Stimulated activated CD4-positive, alpha-beta T cell treated with anti-CD3 and anti-CD28 coated beads, TNF-alpha, amount 100 ng/mL, for 1 hour (primary cell): ENCODE results near the gene CADPS.

Experiments used
- DNase-seq, 3 donors: peaks; one replicate each; pipeline ENCODE4 v3.0.0-alpha.2; 2020; ENCODE audit warnings: low read depth in 3 of 3, low spot score in 1 of 3

Gene CADPS

DNA sequence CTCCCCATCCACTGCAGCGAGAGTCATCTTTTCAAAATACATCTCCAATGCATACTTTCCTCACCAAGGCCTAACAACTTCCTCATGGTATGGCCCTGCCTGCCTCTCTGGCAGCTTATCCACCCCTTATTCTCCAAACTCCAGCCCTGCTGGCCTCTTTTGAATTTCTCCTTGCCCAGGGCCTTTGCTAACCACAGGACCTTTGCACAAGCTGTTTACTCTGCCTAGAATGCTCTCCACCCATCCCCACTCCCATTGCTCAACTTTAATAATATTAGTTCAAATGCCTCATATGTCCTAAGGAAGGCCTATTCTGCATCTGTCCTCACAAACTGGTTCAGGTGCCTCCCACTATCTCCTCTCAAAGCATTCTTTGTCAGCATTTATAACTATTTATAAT lies 230.7 kb downstream of the CADPS start:
- no peak for DNase-seq

DNA sequence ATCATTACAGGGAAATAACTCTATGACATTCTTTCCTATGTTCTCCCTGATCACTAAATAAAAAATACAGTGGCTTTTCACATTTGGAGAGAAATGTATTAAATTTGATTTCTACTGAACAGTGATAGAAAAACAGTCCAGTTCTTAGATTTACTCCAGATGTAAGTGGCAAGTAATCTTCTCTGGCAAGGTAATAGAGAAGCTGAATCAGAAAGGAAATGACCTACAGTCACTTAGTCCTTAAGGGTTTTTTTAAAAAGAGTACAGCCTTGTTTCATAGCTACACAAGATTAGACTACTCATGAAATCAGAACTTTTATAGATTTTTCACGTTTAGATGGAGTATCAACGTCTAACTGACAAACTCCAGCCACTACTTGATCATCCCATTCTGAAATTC lies 236.9 kb downstream of the CADPS start:
- DNase-seq: no peak

GRCh38 chr3:62636235-62636826 lies 238.9 kb downstream of the CADPS start:
- DNase-seq: no peak

DNA sequence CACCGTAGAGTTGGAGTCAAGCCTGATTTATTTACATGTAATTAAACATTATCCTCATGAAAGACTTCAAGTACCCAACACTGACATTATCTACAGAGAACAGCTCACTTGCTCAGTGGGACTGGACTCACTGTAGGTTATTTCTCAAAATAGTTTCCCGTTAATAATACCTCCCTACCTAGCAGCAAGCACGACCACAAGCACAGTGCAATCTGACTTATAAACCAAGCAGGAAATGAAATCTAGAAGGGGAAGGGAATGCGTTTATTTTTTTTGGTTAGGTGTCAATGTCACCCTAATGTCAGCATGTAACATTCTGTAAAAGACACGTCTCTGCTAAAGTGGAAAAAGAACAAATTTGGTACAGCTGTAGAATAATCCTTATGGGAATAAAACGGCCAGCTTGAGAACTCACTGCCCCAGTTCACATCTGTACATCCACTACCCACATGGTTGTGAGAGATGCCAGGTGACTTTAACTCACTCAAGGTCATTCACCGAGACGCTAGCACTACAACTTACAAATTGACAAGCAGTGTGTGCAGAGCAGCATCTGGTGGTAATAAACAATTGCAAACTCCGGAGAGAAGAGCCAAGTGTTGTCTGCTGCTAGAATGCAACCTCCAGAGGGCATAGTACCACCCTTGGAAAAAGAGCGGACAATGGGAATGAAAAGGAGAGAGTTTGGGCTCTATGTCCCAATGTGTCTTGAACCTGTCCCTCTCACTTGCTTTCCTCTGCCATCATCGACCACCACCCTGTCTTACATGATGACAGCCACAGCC lies 242.5 kb downstream of the CADPS start:
- no peak for DNase-seq

DNA sequence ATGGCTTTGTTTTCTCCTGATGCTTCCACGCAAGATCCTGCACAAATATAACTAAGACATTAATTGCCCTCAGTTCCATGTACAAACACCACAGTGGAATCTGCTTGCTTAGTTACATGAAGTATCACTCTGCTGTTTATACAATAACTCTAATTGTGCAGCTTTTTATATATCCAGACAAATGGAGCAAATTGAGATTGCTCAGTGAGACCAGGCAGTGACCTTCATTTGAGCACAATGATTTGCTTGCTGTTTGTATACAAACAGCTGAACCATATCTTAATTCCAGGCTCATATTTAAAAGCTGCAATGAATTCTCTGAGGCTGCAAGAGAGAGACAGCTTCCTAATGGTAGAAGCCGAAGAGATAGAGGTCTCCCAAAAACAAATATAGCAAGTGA lies 243.7 kb downstream of the CADPS start:
- no peak for DNase-seq

GRCh38 chr3:62630664-62631063 lies 244.6 kb downstream of the CADPS start:
- no peak for DNase-seq

- DNase-seq: no peak
Observed at GRCh38 chr3:62625268-62625667, 249.9 kb downstream of the CADPS start.

DNA sequence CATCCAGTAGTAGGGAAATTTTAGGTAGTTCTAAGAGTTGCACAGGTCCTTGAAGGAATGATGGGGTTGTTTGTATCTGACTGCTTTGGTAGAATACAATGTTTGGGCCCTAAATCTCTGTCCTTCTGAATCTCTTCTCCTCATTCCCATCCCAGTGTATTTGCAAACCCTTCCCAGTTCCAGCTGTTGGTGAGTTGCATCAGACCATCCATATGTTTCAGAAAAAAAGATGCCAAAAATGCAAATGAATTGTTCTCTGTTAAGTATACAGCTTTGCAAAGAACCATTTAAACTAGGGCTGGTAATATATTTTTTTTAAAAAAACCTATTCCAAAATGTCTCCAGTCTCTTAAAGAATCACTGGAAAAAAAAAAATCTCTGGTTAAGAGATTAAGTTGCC lies 251.0 kb downstream of the CADPS start:
- no peak for DNase-seq

DNA sequence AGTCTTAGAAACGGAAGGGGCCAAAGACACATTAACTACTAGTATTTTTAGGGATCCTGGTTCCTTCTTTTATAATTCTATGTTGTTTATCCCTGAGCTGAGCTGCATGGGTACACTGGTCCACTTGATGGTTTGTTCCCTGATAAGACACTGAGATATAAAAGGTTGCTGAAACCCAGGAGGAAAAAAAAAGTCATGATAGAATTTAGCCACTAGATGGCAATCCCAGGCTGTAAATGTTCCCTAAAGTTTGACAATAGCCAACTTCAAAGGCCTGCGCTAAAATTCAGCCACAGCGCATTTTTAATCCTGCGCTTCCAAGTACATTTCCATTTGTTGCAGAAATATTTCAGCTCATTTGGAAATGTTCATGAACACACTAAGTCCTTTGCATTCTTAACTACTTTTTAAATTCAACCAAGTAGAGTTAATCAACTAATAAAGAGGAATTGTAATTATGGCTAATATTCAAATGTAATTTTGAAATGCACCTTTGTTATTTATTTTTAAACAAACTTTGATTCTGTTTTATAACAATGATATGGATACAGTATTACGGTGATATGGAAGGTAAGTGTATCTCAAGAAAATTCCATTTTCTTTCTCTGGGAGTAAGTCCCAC lies 252.6 kb downstream of the CADPS start:
- DNase-seq: no peak

DNA sequence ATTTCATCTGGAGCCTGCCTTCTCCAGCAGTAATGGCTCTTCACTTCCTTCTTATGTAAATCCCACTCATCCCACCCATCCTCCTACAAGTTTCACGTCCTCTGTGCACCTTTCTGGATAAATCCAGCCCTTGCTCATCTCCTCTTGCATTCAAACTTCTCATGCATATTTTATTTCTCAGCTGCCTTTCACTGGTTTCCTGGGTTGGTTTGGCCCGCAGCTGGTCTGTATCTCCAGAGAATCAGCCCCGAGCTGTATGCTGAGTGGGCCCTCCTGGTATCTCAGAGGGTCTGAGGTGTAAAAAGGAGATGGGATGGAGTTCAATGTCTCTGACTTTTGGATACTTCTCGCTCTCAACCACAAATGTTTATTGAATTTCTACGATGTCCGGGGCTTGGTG lies 253.3 kb downstream of the CADPS start:
- DNase-seq: no peak

GRCh38 chr3:62621176-62621575 lies 254.0 kb downstream of the CADPS start:
- no peak for DNase-seq

DNA sequence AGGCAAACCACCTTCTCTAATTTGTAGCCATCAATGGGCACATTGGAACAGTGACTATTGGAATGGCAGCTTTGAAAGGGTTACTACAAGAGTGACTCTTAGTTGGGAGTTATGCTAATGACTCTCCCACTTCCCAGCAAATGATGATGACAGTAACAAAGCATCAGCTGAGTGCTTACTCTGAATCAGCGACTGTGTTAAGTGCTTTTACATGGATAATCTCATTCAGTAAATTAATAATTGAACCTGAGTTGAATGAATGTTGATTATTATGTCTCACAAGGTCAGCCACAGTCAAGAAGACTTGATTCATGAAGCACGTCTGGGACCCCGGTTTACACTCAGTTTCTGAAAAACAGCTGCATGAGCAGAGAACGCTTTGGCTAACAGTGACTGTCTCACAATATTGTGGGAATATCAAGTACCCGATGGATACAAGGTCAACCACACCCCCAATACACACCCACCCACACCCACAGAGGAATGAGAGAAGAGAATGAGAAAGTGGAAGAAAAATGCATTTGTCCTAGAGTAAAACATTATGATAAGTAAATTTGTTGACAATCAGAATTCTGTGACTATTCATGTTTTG lies 259.9 kb downstream of the CADPS start:
- no peak for DNase-seq

GRCh38 chr3:62614527-62614926 lies 260.7 kb downstream of the CADPS start:
- no peak for DNase-seq

GRCh38 chr3:62611541-62612240 lies 263.5 kb downstream of the CADPS start:
- DNase-seq: no peak

DNA sequence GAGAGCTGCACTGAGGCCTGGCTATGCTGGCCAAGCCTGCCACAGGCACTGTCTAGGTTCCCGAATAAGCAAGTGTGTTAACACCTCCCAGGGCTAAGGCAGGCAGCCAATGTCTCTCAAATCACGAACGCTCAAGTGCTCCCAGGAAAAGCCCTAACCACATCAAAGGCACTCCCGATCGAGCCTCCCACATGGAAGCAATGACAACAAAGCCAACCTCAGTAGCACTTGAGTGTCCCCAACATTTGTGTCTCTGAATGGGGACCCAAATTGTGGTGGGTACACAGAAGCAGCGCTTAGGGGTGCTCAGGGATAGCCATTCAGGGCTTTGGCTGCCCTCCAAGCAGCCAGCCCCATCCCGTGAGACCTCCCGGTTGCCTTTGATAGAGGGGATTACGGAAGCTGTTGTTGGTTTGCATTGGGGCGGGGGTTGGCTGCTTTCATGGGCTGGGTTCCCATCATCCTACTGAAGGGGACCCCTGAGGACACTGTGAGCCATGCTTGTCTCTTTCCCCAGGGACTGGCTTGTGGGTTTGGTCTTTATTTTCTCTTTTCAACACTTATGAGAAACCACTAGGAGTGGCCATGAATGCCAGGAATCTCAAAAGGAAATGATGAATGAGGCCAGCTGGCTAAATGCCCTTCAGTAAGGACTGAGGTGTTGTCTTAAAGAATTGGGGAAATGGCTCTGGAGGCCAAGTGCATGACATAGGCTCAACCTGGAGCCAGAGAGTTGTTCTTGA lies 267.8 kb downstream of the CADPS start:
- no peak for DNase-seq

- no peak for DNase-seq
Observed at GRCh38 chr3:62605413-62606068, 269.7 kb downstream of the CADPS start.

DNA sequence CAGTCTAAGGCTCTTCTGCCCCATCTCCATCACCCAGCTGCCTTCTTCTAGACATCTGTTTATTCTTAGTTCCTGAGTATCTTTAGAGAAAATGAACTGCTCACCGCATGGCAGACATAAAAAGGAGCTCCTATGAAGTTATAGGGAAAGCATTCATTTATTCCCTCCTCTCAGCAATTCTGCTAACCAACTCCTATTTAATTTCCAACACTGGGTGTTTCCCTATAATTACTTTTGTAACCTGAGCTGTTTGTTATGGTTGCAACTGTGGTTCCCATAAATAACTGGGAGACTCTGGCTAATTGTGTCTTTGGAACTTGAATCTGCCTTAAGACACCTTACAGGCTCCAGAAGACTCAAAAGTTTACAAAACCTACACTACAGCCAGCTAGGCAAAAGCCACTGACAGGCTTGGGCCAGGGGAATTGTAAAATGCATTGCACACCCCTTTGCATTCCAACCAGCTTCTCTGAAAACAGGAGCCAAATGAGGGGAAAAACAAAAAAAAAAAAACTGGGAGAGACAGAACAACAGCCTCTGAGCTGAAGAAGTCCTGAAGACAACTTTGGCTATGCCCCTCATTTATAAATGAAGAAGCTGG lies 270.4 kb downstream of the CADPS start:
- DNase-seq: no peak

- DNase-seq: no peak
Observed at GRCh38 chr3:62604298-62604697, 270.9 kb downstream of the CADPS start.

- no peak for DNase-seq
Observed at GRCh38 chr3:62602987-62603386, 272.2 kb downstream of the CADPS start.
